WTC11 (cell line): ENCODE data around the gene CCDC117.
"Not testable (repeated sequence)": the region's sequence is repeated elsewhere in the genome, so short reads cannot be mapped to it uniquely, and the experiment has no call there.

ENCODE experiments used
- NR3C1 ChIP-seq: sonication (generic); formaldehyde crosslinking; conservative IDR thresholded peaks from 2 replicates; pipeline ENCODE4 v1.8.1; 2023; ENCODE audit warnings: low read depth, mild to moderate bottlenecking, missing genetic modification reagents
- TF ChIP-seq, protein P1 (sequence below): fragments of 200-600 bp; IDR thresholded peaks from 2 replicates; pipeline ENCODE4 v1.8.0; 2022; ENCODE audit warnings: antibody characterized with exemption
- TF ChIP-seq, protein P2 (sequence below): sonication (generic); formaldehyde crosslinking; conservative IDR thresholded peaks from 2 replicates; pipeline ENCODE4 v1.8.1; 2022; ENCODE audit warnings: mild to moderate bottlenecking, missing genetic modification reagents

DNA sequence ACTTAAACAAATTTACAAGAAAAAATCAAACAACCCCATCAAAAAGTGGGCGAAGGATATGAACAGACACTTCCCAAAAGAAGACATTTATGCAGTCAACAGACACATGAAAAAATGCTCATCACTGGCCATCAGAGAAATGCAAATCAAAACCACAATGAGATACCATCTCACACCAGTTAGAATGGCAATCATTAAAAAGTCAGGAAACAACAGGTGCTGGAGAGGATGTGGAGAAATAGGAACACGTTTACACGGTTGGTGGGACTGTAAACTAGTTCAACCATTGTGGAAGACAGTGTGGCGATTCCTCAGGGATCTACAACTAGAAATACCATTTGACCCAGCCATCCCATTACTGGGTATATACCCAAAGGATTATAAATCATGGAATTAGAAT is 53.9 kb downstream of the CCDC117 start:
- TF ChIP-seq, protein P1, sequence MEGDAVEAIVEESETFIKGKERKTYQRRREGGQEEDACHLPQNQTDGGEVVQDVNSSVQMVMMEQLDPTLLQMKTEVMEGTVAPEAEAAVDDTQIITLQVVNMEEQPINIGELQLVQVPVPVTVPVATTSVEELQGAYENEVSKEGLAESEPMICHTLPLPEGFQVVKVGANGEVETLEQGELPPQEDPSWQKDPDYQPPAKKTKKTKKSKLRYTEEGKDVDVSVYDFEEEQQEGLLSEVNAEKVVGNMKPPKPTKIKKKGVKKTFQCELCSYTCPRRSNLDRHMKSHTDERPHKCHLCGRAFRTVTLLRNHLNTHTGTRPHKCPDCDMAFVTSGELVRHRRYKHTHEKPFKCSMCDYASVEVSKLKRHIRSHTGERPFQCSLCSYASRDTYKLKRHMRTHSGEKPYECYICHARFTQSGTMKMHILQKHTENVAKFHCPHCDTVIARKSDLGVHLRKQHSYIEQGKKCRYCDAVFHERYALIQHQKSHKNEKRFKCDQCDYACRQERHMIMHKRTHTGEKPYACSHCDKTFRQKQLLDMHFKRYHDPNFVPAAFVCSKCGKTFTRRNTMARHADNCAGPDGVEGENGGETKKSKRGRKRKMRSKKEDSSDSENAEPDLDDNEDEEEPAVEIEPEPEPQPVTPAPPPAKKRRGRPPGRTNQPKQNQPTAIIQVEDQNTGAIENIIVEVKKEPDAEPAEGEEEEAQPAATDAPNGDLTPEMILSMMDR: not testable (repeated sequence)
- TF ChIP-seq, protein P2, sequence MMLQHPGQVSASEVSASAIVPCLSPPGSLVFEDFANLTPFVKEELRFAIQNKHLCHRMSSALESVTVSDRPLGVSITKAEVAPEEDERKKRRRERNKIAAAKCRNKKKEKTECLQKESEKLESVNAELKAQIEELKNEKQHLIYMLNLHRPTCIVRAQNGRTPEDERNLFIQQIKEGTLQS: not testable (repeated sequence)
- TF ChIP-seq NR3C1: not testable (repeated sequence)
